Measurements from ENCODE around the gene TMEM106A.
A peak's percentile ranks its signal among the peaks of the same experiment; 100 is the strongest.

The TMEM106A gene

GRCh38 chr17:43170140-43170765 is 41.4 kb upstream of the TMEM106A start:
- Histone ChIP-seq H3K27ac (replicated peaks) (peak overlapping the region; percentile 97), H3K4me3 (replicated peaks; ENCODE audit: insufficient read depth, low read length) (peak overlapping the region; percentile 98)
- peak; percentile 97 to 99 for DNase-seq (ENCODE audit: low read depth in 1 of 2, low spot score in 1 of 2)

GRCh38 chr17:43170766-43171585 is 40.7 kb upstream of the TMEM106A start, which contains the start of gene NBR1:
NBR1 (plus strand) TSS chr17:43171214; CDS start chr17:43175800, 4,586 bp downstream.
- TF ChIP-seq GABPA (IDR thresholded peaks at IDR 0.05; ENCODE audit: low read depth) (no peak; the same call in 1 of the 2 replicates), POLR2AphosphoS5 (IDR thresholded peaks at IDR 0.05; ENCODE audit: low read depth) (peak; percentile 60), SPI1 (IDR thresholded peaks at IDR 0.05; ENCODE audit: borderline replicate concordance, low read depth) (peak; percentile 8; the same call in 1 of the 2 replicates)
- H3K27ac ChIP-seq (replicated peaks), result peak within 1 kb of the TSS; percentile 97
- peak; percentile 99 for DNase-seq (ENCODE audit: low read depth in 1 of 2, low spot score in 1 of 2)

More at GRCh38 chr17:43170140-43170765, 41.4 kb upstream of the TMEM106A start:
- H3K27me3 ChIP-seq (ENCODE audit: insufficient read depth, poor library complexity, severe bottlenecking), result no peaks in the 10 kb centered on the region
- TF ChIP-seq CTCF (IDR thresholded peaks at IDR 0.05; ENCODE audit: insufficient read depth, low read length), result no peak
- TF ChIP-seq GABPA (IDR thresholded peaks at IDR 0.05; ENCODE audit: low read depth), result peak; percentile 68
- TF ChIP-seq REST (IDR thresholded peaks at IDR 0.05; ENCODE audit: insufficient replicate concordance, low read depth), result no peak
- no peak for TF ChIP-seq SPI1 (IDR thresholded peaks at IDR 0.05; ENCODE audit: borderline replicate concordance, low read depth)
- TF ChIP-seq POLR2AphosphoS5 (IDR thresholded peaks at IDR 0.05; ENCODE audit: low read depth), result no peak; the same call in 1 of the 2 replicates

GRCh38 chr17:43171586-43172487 is 39.8 kb upstream of the TMEM106A start:
- Histone ChIP-seq H3K4me3 (replicated peaks; ENCODE audit: insufficient read depth, low read length) (peak overlapping the region; percentile 98), H3K27me3 (ENCODE audit: insufficient read depth, poor library complexity, severe bottlenecking) (no peaks in the 10 kb centered on the region), H3K27ac (replicated peaks) (peak overlapping the region; percentile 97)
- TF ChIP-seq GABPA (IDR thresholded peaks at IDR 0.05; ENCODE audit: low read depth), result no peak
- peak; percentile 41; the same call in 1 of the 2 replicates for TF ChIP-seq POLR2AphosphoS5 (IDR thresholded peaks at IDR 0.05; ENCODE audit: low read depth)
- TF ChIP-seq REST (IDR thresholded peaks at IDR 0.05; ENCODE audit: insufficient replicate concordance, low read depth), result no peak
- peak; percentile 97 for TF ChIP-seq SPI1 (IDR thresholded peaks at IDR 0.05; ENCODE audit: borderline replicate concordance, low read depth)
- peak; percentile 76 to 78 for DNase-seq (ENCODE audit: low read depth in 1 of 2, low spot score in 1 of 2)

More at GRCh38 chr17:43170766-43171585, 40.7 kb upstream of the TMEM106A start, which contains the start of gene NBR1:
- Histone ChIP-seq H3K4me3 (replicated peaks; ENCODE audit: insufficient read depth, low read length) (peak within 1 kb of the TSS; percentile 98), H3K27me3 (ENCODE audit: insufficient read depth, poor library complexity, severe bottlenecking) (no peaks in the 10 kb centered on the region)
